Dendritic cell treated with granulocyte-macrophage colony-stimulating factor and Interleukin-4, amounts not matched to agents 40 ng/mL and 50 ng/mL, for 4 days (primary cell): ENCODE data around the gene SLC19A1.
"Not testable (repeated sequence)": the region's sequence is repeated elsewhere in the genome, so short reads cannot be mapped to it uniquely, and the experiment has no call there.

ENCODE experiments used
- H3K27ac Mint-ChIP-seq: one replicate; pipeline ENCODE4 v1.8.0; 2022; ENCODE audit warnings: mild to moderate bottlenecking, mixed read lengths
- H3K27me3 Mint-ChIP-seq: one replicate; pipeline ENCODE4 v1.8.0; 2022; ENCODE audit warnings: mild to moderate bottlenecking, mixed read lengths
- H3K36me3 Mint-ChIP-seq: one replicate; pipeline ENCODE4 v1.8.0; 2022; ENCODE audit warnings: low read depth, mixed read lengths
- H3K4me1 Mint-ChIP-seq: one replicate; pipeline ENCODE4 v1.8.0; 2022; ENCODE audit warnings: low read depth, mixed read lengths
- H3K4me3 Mint-ChIP-seq: one replicate; pipeline ENCODE4 v1.8.0; 2022; ENCODE audit warnings: mild to moderate bottlenecking, moderate library complexity, mixed read lengths
- H3K9me3 Mint-ChIP-seq: one replicate; pipeline ENCODE4 v1.8.0; 2022; ENCODE audit warnings: mixed read lengths
- intact Hi-C: fragments of 100-400 bp; cut with micrococcal nuclease; formaldehyde crosslinking; loops from one replicate; pipeline ENCODE4 v1.15.0; 2022

SLC19A1 gene

GRCh38 chr21:45572783-45573451 is 30.7 kb upstream of the SLC19A1 start:
- intact Hi-C loops, result no loop called here
- Mint-ChIP-seq H3K4me1 (no peaks in the 10 kb centered on the region), H3K9me3 (no peaks in the 10 kb centered on the region), H3K27me3 (peaks cover 9% of the 10 kb centered on the region), H3K27ac (no peak overlapping the region), H3K4me3 (no peak overlapping the region), H3K36me3 (no peaks in the 10 kb centered on the region)

GRCh38 chr21:45572231-45572630 is 30.0 kb upstream of the SLC19A1 start:
- intact Hi-C loops, result no loop called here
- H3K9me3 Mint-ChIP-seq, result no peaks in the 10 kb centered on the region
- peaks cover 11% of the 10 kb centered on the region for H3K27me3 Mint-ChIP-seq
- H3K36me3 Mint-ChIP-seq, result no peaks in the 10 kb centered on the region
- H3K4me1 Mint-ChIP-seq, result no peaks in the 10 kb centered on the region
- no peak overlapping the region for H3K27ac Mint-ChIP-seq
- no peak overlapping the region for H3K4me3 Mint-ChIP-seq

GRCh38 chr21:45571641-45572040 is 29.4 kb upstream of the SLC19A1 start:
- H3K27ac Mint-ChIP-seq, result no peak overlapping the region
- H3K4me1 Mint-ChIP-seq, result no peaks in the 10 kb centered on the region
- H3K27me3 Mint-ChIP-seq, result peaks cover 16% of the 10 kb centered on the region
- no peaks in the 10 kb centered on the region for H3K9me3 Mint-ChIP-seq
- intact Hi-C loops, result no loop called here
- H3K4me3 Mint-ChIP-seq, result no peak overlapping the region
- H3K36me3 Mint-ChIP-seq, result no peaks in the 10 kb centered on the region

GRCh38 chr21:45570826-45571601 is 28.8 kb upstream of the SLC19A1 start:
- Mint-ChIP-seq H3K27ac (no peak overlapping the region), H3K36me3 (no peaks in the 10 kb centered on the region), H3K4me3 (no peak overlapping the region), H3K27me3 (peaks cover 16% of the 10 kb centered on the region), H3K9me3 (no peaks in the 10 kb centered on the region), H3K4me1 (no peaks in the 10 kb centered on the region)
- intact Hi-C loops, result no loop called here

- H3K9me3 Mint-ChIP-seq, result no peaks in the 10 kb centered on the region
- peaks cover 19% of the 10 kb centered on the region for H3K27me3 Mint-ChIP-seq
- no peak overlapping the region for H3K4me3 Mint-ChIP-seq
- intact Hi-C loops, result no loop called here
- no peaks in the 10 kb centered on the region for H3K4me1 Mint-ChIP-seq
- H3K27ac Mint-ChIP-seq, result no peak overlapping the region
- no peaks in the 10 kb centered on the region for H3K36me3 Mint-ChIP-seq
Observed at GRCh38 chr21:45570071-45570470, 27.8 kb upstream of the SLC19A1 start.

GRCh38 chr21:45568383-45568782 is 26.1 kb upstream of the SLC19A1 start:
- H3K27ac Mint-ChIP-seq, result no peak overlapping the region
- H3K27me3 Mint-ChIP-seq, result peaks cover 35% of the 10 kb centered on the region
- no peaks in the 10 kb centered on the region for H3K9me3 Mint-ChIP-seq
- intact Hi-C loops, result no loop called here
- no peaks in the 10 kb centered on the region for H3K36me3 Mint-ChIP-seq
- no peaks in the 10 kb centered on the region for H3K4me1 Mint-ChIP-seq
- no peak overlapping the region for H3K4me3 Mint-ChIP-seq

- H3K36me3 Mint-ChIP-seq, H3K9me3 Mint-ChIP-seq, H3K27ac Mint-ChIP-seq, H3K4me3 Mint-ChIP-seq, intact Hi-C loops, H3K4me1 Mint-ChIP-seq: not testable (repeated sequence)
- peaks cover 59% of the 10 kb centered on the region for H3K27me3 Mint-ChIP-seq
Observed at GRCh38 chr21:45564137-45564536, 21.9 kb upstream of the SLC19A1 start.

GRCh38 chr21:45562965-45563364 is 20.7 kb upstream of the SLC19A1 start:
- H3K27me3 Mint-ChIP-seq, result peaks cover 58% of the 10 kb centered on the region
- H3K27ac Mint-ChIP-seq, result no peak overlapping the region
- no peaks in the 10 kb centered on the region for H3K9me3 Mint-ChIP-seq
- no peaks in the 10 kb centered on the region for H3K4me1 Mint-ChIP-seq
- H3K36me3 Mint-ChIP-seq, result no peaks in the 10 kb centered on the region
- H3K4me3 Mint-ChIP-seq, result no peak overlapping the region
- intact Hi-C loops, result no loop called here

GRCh38 chr21:45562402-45562801 is 20.2 kb upstream of the SLC19A1 start:
- H3K4me3 Mint-ChIP-seq, result no peak overlapping the region
- no peak overlapping the region for H3K27ac Mint-ChIP-seq
- no peaks in the 10 kb centered on the region for H3K9me3 Mint-ChIP-seq
- no peaks in the 10 kb centered on the region for H3K36me3 Mint-ChIP-seq
- intact Hi-C loops, result no loop called here
- no peaks in the 10 kb centered on the region for H3K4me1 Mint-ChIP-seq
- peaks cover 58% of the 10 kb centered on the region for H3K27me3 Mint-ChIP-seq

- H3K27ac Mint-ChIP-seq, intact Hi-C loops: not testable (repeated sequence)
- H3K27me3 Mint-ChIP-seq, result peaks cover 59% of the 10 kb centered on the region
Observed at GRCh38 chr21:45561241-45561640, 19.0 kb upstream of the SLC19A1 start.

GRCh38 chr21:45560106-45561021 is 18.1 kb upstream of the SLC19A1 start:
- H3K4me3 Mint-ChIP-seq, result no peak overlapping the region

More at GRCh38 chr21:45561241-45561640, 19.0 kb upstream of the SLC19A1 start:
- not testable (repeated sequence) for H3K4me1 Mint-ChIP-seq, H3K4me3 Mint-ChIP-seq, H3K9me3 Mint-ChIP-seq, H3K36me3 Mint-ChIP-seq

GRCh38 chr21:45559216-45560105 is 17.2 kb upstream of the SLC19A1 start:
- peaks cover 51% of the 10 kb centered on the region for H3K27me3 Mint-ChIP-seq
- H3K27ac Mint-ChIP-seq, result no peak overlapping the region
- H3K4me1 Mint-ChIP-seq, result no peaks in the 10 kb centered on the region
- no peaks in the 10 kb centered on the region for H3K9me3 Mint-ChIP-seq
- H3K36me3 Mint-ChIP-seq, result peaks cover 5% of the 10 kb centered on the region
- intact Hi-C loops, result loop anchor here (10.0 kb wide), 1 partner anchor 85 kb away; the partner anchor contains the start of gene PCBP3
- no peak overlapping the region for H3K4me3 Mint-ChIP-seq

More at GRCh38 chr21:45560106-45561021, 18.1 kb upstream of the SLC19A1 start:
- H3K36me3 Mint-ChIP-seq, result no peaks in the 10 kb centered on the region
- no peak overlapping the region for H3K27ac Mint-ChIP-seq
- no peaks in the 10 kb centered on the region for H3K9me3 Mint-ChIP-seq
- H3K4me1 Mint-ChIP-seq, result no peaks in the 10 kb centered on the region
- peaks cover 57% of the 10 kb centered on the region for H3K27me3 Mint-ChIP-seq
- intact Hi-C loops, result no loop called here

- Mint-ChIP-seq H3K27me3 (peaks cover 40% of the 10 kb centered on the region), H3K9me3 (no peaks in the 10 kb centered on the region), H3K36me3 (peaks cover 6% of the 10 kb centered on the region), H3K27ac (no peak overlapping the region), H3K4me1 (peaks cover 2% of the 10 kb centered on the region), H3K4me3 (no peak overlapping the region)
- intact Hi-C loops, result loop anchor here (10.0 kb wide), 1 partner anchor 87 kb away; the partner anchor contains the start of gene PCBP3
Observed at GRCh38 chr21:45558044-45558721, 15.9 kb upstream of the SLC19A1 start.
